Hepatocyte (in vitro differentiated cells): ENCODE results near the gene DRD3. TPM values are rescaled to one million over a fixed set of nuclear protein-coding genes. Genes with fewer than 3 reads are reported as not detected.

Source experiments
- DNase-seq: peaks from one replicate; pipeline ENCODE4 v3.0.0-alpha.2; 2016; ENCODE audit warnings: low spot score
- H2AFZ ChIP-seq: fragments of 200-600 bp; sonication (generic); 2 replicates; pipeline ENCODE4 v1.6.0; 2016; ENCODE audit warnings: antibody characterized with exemption, mild to moderate bottlenecking
- H3K27ac ChIP-seq: fragments of 200-600 bp; sonication (generic); 2 replicates; pipeline ENCODE4 v1.5.1; 2016; ENCODE audit warnings: mild to moderate bottlenecking
- H3K27me3 ChIP-seq: fragments of 200-600 bp; sonication (generic); 2 replicates; pipeline ENCODE4 v1.6.1; 2016
- H3K36me3 ChIP-seq: fragments of 200-600 bp; sonication (generic); replicated peaks from 2 replicates; pipeline ENCODE4 v1.5.1; 2016; ENCODE audit warnings: low read depth; ENCODE audit not compliant: insufficient read depth
- H3K4me1 ChIP-seq: fragments of 200-600 bp; sonication (generic); 2 replicates; pipeline ENCODE4 v1.5.1; 2016; ENCODE audit warnings: mild to moderate bottlenecking, moderate library complexity; ENCODE audit not compliant: insufficient read depth
- H3K4me2 ChIP-seq: fragments of 200-600 bp; sonication (generic); 2 replicates; pipeline ENCODE4 v1.6.0; 2016
- H3K4me3 ChIP-seq: fragments of 200-600 bp; sonication (generic); 2 replicates; pipeline ENCODE4 v1.5.1; 2016; ENCODE audit warnings: mild to moderate bottlenecking
- H3K79me2 ChIP-seq: fragments of 200-600 bp; sonication (generic); 2 replicates; pipeline ENCODE4 v1.6.0; 2017; ENCODE audit warnings: mild to moderate bottlenecking
- H3K9me2 ChIP-seq: fragments of 200-600 bp; sonication (generic); replicated peaks from 2 replicates; pipeline ENCODE4 v1.6.0; 2017; ENCODE audit warnings: mild to moderate bottlenecking; ENCODE audit not compliant: insufficient read depth
- H3K9me3 ChIP-seq: fragments of 200-600 bp; sonication (generic); 2 replicates; pipeline ENCODE4 v1.5.1; 2016; ENCODE audit warnings: low read depth, mild to moderate bottlenecking
- H4K20me1 ChIP-seq: fragments of 200-600 bp; sonication (generic); 2 replicates; pipeline ENCODE4 v1.6.0; 2016; ENCODE audit warnings: mild to moderate bottlenecking; ENCODE audit not compliant: insufficient read depth, poor library complexity, severe bottlenecking
- EZH2 ChIP-seq: fragments of 200-600 bp; sonication (generic); IDR thresholded peaks from 2 replicates; pipeline ENCODE4 v1.6.1; 2016; ENCODE audit warnings: antibody characterized with exemption, mild to moderate bottlenecking, borderline replicate concordance
- EZH2phosphoT487 ChIP-seq: fragments of 200-600 bp; sonication (generic); IDR thresholded peaks from one replicate; pipeline ENCODE4 v1.6.1; 2018; ENCODE audit warnings: antibody characterized with exemption, mild to moderate bottlenecking, low read depth, moderate library complexity; ENCODE audit not compliant: unreplicated experiment, severe bottlenecking
- WGBS: methylation state at CpG from one replicate; pipeline ENCODE4 v1.1.6; 2016; ENCODE audit warnings: low lambda C conversion rate; ENCODE audit errors: missing lambda C conversion rate; 5-methylcytosine and 5-hydroxymethylcytosine counted together
- polyA plus RNA-seq: library from polyadenylated mRNA; unstranded; fragments of >200 nt; fragmentation: Nextera tagmentation; extraction: Ambion mirVana; gene quantifications from 2 replicates; pipeline ENCODE4 v1.2.1, GENCODE V29; 2016
- total RNA-seq: library from RNA; depleted of rRNA; stranded (reverse); fragments of >200 nt; gene quantifications from 2 replicates; pipeline ENCODE4 v1.2.3, GENCODE V29; 2014
- TF ChIP-seq, protein P1 (sequence below): fragments of 200-600 bp; sonication (generic); IDR thresholded peaks from 2 replicates; pipeline ENCODE4 v1.5.1; 2016; ENCODE audit warnings: antibody characterized with exemption, mild to moderate bottlenecking; ENCODE audit not compliant: poor library complexity

Gene DRD3
- total RNA-seq (not detected in 2 replicates), polyA plus RNA-seq (not detected in 2 replicates)

DNA sequence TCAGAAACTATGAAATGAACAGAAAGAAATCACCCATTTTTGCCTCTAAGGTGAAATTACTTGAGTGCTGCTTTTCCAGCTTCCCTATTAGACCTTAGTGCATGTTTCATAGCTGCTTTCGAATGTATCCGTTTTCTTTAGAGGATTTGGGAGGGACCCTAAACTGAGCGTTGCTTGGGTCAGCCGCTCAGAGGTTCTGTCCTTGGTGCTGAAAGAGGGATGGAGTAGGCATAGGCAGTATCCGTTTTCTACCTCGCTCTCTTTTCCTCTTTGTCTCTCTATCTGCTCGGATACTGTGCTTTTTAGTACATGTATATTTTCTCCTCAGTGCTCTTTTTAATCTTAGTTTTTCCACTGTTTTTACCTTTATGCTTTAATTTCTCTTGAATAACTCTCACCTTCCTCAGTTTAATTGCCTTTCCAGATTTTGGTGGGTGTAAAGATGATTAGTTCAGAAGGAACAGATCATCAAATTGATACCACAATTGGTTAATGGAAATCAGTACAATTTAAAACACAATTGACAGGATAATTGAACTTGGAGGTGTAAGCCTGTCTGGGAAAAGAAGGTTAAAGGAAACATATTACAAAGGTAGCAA is at the start of gene DRD3:
Gene DRD3, minus strand, starts transcription at position 283 of the 599 bp plus-strand sequence. CDS start 7,060 bp downstream, outside the sequence.
- no peaks in the 10 kb centered on the region for H3K9me2 ChIP-seq
- no peaks in the 10 kb centered on the region for H3K4me1 ChIP-seq
- no peak within 1 kb of the TSS for H3K27ac ChIP-seq
- H3K27me3 ChIP-seq, result no peaks in the 10 kb centered on the region
- WGBS, result 6% methylated on average over 7 of the region's 7 CpGs
- H3K9me3 ChIP-seq, result no peaks in the 10 kb centered on the region
- H3K79me2 ChIP-seq, result no peaks in the 10 kb centered on the region
- H2AFZ ChIP-seq, result no peak within 1 kb of the TSS
- DNase-seq, result peak; percentile 69
- H3K4me2 ChIP-seq, result no peak within 1 kb of the TSS
- TF ChIP-seq, protein P1, sequence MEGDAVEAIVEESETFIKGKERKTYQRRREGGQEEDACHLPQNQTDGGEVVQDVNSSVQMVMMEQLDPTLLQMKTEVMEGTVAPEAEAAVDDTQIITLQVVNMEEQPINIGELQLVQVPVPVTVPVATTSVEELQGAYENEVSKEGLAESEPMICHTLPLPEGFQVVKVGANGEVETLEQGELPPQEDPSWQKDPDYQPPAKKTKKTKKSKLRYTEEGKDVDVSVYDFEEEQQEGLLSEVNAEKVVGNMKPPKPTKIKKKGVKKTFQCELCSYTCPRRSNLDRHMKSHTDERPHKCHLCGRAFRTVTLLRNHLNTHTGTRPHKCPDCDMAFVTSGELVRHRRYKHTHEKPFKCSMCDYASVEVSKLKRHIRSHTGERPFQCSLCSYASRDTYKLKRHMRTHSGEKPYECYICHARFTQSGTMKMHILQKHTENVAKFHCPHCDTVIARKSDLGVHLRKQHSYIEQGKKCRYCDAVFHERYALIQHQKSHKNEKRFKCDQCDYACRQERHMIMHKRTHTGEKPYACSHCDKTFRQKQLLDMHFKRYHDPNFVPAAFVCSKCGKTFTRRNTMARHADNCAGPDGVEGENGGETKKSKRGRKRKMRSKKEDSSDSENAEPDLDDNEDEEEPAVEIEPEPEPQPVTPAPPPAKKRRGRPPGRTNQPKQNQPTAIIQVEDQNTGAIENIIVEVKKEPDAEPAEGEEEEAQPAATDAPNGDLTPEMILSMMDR, result no peak
- TF ChIP-seq EZH2phosphoT487 (no peak), EZH2 (no peak)
- H3K4me3 ChIP-seq, result no peak within 1 kb of the TSS
- H4K20me1 ChIP-seq, result no peaks in the 10 kb centered on the region
- H3K36me3 ChIP-seq, result no peaks in the 10 kb centered on the region

DNA sequence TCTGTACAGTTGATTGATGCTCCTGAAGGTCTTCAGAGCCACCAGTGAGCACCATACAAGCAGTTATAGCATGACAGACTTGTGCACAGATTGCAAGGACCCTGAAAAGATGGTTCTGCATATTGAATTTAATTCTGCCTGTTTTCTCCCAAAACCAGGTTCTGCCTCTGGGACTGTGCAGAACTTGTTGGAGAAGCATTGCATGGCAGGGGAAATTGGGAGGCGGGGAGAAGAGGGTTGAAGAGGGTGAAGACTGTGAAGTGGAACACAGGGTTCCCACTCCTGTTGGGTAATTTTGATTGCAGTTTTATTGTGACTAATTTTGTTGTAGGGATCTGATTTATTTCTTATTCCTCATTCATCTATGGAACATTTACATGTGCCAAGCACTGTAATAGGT is 48.2 kb upstream of the DRD3 start:
- Histone ChIP-seq H3K9me2 (no peaks in the 10 kb centered on the region), H3K36me3 (no peaks in the 10 kb centered on the region), H3K4me1 (no peaks in the 10 kb centered on the region), H3K4me3 (no peak overlapping the region), H3K27ac (no peak overlapping the region), H4K20me1 (no peaks in the 10 kb centered on the region), H2AFZ (no peak overlapping the region), H3K9me3 (no peaks in the 10 kb centered on the region), H3K4me2 (no peak overlapping the region), H3K27me3 (no peaks in the 10 kb centered on the region), H3K79me2 (no peaks in the 10 kb centered on the region)
- DNase-seq, result no peak
- WGBS, result 100% methylated on average over 1 of the region's 1 CpG
- TF ChIP-seq EZH2phosphoT487 (no peak), EZH2 (no peak)
- TF ChIP-seq, protein P1, result no peak

DNA sequence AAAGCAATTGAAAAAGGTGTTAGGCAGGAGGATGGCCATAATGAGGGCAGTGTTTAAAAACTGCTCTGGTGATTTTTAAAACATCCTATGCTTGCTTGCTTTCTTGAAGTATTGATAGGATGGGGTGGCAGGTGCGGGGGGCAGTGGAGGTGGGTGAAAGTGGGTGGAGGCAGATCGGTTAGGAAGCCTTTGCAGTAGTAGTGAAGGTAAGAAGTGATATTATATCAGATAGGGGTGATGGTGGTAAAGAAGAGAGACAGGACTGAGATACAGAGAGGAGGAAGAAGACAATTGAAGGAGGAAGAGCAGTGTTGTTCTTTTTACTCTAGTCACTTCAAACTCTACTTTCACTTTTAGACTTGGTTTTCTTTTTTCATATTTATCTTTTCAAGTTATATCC is 47.5 kb upstream of the DRD3 start:
- H3K27ac ChIP-seq, result no peak overlapping the region
- WGBS, result 87% methylated on average over 2 of the region's 2 CpGs
- no peaks in the 10 kb centered on the region for H3K79me2 ChIP-seq
- no peaks in the 10 kb centered on the region for H3K9me3 ChIP-seq
- H4K20me1 ChIP-seq, result no peaks in the 10 kb centered on the region
- H3K4me1 ChIP-seq, result no peaks in the 10 kb centered on the region
- no peaks in the 10 kb centered on the region for H3K27me3 ChIP-seq
- no peak for DNase-seq
- H3K4me3 ChIP-seq, result no peak overlapping the region
- no peak overlapping the region for H3K4me2 ChIP-seq
- no peak for TF ChIP-seq EZH2phosphoT487
- H2AFZ ChIP-seq, result no peak overlapping the region
- H3K9me2 ChIP-seq, result no peaks in the 10 kb centered on the region
- H3K36me3 ChIP-seq, result no peaks in the 10 kb centered on the region

DNA sequence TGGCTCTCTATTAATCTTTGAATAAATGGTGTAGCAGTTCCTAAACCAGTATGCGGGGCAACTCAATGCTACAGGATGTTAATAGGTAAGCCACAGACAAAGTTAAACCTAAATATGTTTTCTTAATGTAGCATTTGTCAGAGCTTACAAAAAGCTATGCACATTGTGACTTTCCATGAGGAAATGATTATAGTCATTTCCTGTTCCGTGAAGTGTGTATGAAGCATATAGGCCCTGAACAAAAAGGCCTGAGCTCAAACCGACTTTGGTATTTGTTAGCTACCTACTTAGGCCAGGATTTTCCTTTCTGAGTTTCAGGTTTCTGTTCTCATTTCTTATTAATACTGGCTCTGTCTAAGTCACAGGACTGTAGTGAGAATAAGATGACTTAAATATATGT is 44.3 kb upstream of the DRD3 start:
- H3K4me3 ChIP-seq, result no peak overlapping the region
- H3K27ac ChIP-seq, result no peak overlapping the region
- TF ChIP-seq EZH2phosphoT487 (no peak), EZH2 (no peak)
- TF ChIP-seq, protein P1, result no peak
- H4K20me1 ChIP-seq, result no peaks in the 10 kb centered on the region
- no peaks in the 10 kb centered on the region for H3K27me3 ChIP-seq
- DNase-seq, result no peak
- WGBS, result 75% methylated on average over 3 of the region's 3 CpGs
- H3K79me2 ChIP-seq, result no peaks in the 10 kb centered on the region
- no peaks in the 10 kb centered on the region for H3K4me1 ChIP-seq
- no peak overlapping the region for H2AFZ ChIP-seq
- no peaks in the 10 kb centered on the region for H3K36me3 ChIP-seq
- no peaks in the 10 kb centered on the region for H3K9me3 ChIP-seq
- no peak overlapping the region for H3K4me2 ChIP-seq
- no peaks in the 10 kb centered on the region for H3K9me2 ChIP-seq
